ENCODE measurements around the gene AP4E1.

DNA sequence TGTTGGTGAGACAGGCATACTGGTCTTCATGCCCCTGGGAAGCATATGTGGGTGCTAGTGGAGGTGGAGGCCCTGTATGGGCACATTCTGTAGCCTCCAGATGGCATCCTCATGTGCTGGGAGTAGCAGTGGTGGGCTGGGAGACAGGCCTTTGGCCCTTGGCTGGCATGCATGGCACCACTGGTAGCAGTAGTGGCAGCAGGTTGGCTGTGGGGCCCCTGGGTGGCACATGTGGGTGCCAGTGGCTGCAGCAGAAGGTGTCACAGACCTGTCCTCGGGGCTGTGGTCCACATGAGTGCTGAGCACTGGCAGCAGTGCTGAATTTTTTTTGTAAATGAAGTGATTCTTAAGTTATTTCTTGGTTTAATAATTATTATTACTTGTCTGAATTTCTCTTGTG, 115.0 kb downstream of the AP4E1 start:
- TF ChIP-seq, protein P1, sequence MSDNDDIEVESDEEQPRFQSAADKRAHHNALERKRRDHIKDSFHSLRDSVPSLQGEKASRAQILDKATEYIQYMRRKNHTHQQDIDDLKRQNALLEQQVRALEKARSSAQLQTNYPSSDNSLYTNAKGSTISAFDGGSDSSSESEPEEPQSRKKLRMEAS (IDR thresholded peaks at IDR 0.05): no peak
- TF ChIP-seq EZH2 (IDR thresholded peaks at IDR 0.05) (no peak), ZFX (IDR thresholded peaks at IDR 0.05) (no peak), SP1 (IDR thresholded peaks at IDR 0.05; ENCODE audit: low read depth) (no peak), POLR2A (IDR thresholded peaks at IDR 0.05; ENCODE audit: borderline replicate concordance, extremely low read depth, insufficient read depth, insufficient read length) (no peak), EGR1 (IDR thresholded peaks at IDR 0.05; ENCODE audit: low read depth) (no peak)
- TF ChIP-seq, protein P2, sequence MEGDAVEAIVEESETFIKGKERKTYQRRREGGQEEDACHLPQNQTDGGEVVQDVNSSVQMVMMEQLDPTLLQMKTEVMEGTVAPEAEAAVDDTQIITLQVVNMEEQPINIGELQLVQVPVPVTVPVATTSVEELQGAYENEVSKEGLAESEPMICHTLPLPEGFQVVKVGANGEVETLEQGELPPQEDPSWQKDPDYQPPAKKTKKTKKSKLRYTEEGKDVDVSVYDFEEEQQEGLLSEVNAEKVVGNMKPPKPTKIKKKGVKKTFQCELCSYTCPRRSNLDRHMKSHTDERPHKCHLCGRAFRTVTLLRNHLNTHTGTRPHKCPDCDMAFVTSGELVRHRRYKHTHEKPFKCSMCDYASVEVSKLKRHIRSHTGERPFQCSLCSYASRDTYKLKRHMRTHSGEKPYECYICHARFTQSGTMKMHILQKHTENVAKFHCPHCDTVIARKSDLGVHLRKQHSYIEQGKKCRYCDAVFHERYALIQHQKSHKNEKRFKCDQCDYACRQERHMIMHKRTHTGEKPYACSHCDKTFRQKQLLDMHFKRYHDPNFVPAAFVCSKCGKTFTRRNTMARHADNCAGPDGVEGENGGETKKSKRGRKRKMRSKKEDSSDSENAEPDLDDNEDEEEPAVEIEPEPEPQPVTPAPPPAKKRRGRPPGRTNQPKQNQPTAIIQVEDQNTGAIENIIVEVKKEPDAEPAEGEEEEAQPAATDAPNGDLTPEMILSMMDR (IDR thresholded peaks at IDR 0.05 in 2 of 3, conservative IDR thresholded peaks at IDR 0.05 in 1 of 3; ENCODE audit: borderline replicate concordance in 1 of 3, insufficient read depth in 1 of 3, low read depth in 2 of 3, low read length in 2 of 3): no peak
